Right lobe of liver (tissue), 4 donors: Measurements from ENCODE around the gene ACP1.

Experiments used
- CTCF ChIP-seq, 4 donors: fragments of 200-600 bp in 3 of 4; fragments of 450-650 bp in 1 of 4; IDR thresholded peaks; one replicate each; pipeline versions ENCODE4 v1.5.1 to v1.8.0; 2016 to 2022; ENCODE audit warnings: antibody characterized with exemption in 4 of 4, mild to moderate bottlenecking in 2 of 4
- POLR2A ChIP-seq: fragments of 450-650 bp; IDR thresholded peaks from one replicate; pipeline ENCODE4 v1.6.1; 2017; ENCODE audit warnings: antibody characterized with exemption, mild to moderate bottlenecking
- donor health status: DM: no; HTN: no; CAD: no.
- donor health status: DM: no; HTN: no; CAD: no.
- donor health status: DM: no; HTN: yes; CAD: no.

- TF ChIP-seq CTCF (IDR thresholded peaks at IDR 0.05) (no peak), POLR2A (no peak)
Measured at GRCh38 chr2:282371-283263, 17.9 kb downstream of the ACP1 start.
